BLaER1 (cell line): ENCODE measurements around the gene PRRT1.

Source experiments
- H3K27ac ChIP-seq: shearing (Covaris generic); formaldehyde crosslinking; 2 replicates; pipeline ENCODE4 v1.8.1; 2022
- H3K27me3 ChIP-seq: shearing (Covaris generic); formaldehyde crosslinking; 2 replicates; pipeline ENCODE4 v1.8.1; 2022
- H3K36me3 ChIP-seq: shearing (Covaris generic); formaldehyde crosslinking; 2 replicates; pipeline ENCODE4 v1.8.1; 2022
- H3K4me1 ChIP-seq: shearing (Covaris generic); formaldehyde crosslinking; 2 replicates; pipeline ENCODE4 v1.8.1; 2022
- H3K4me2 ChIP-seq: shearing (Covaris generic); formaldehyde crosslinking; 2 replicates; pipeline ENCODE4 v1.8.1; 2022
- H3K4me3 ChIP-seq: shearing (Covaris generic); formaldehyde crosslinking; 2 replicates; pipeline ENCODE4 v1.8.1; 2022
- H3K9ac ChIP-seq: shearing (Covaris generic); formaldehyde crosslinking; 2 replicates; pipeline ENCODE4 v1.8.1; 2022
- H3K9me3 ChIP-seq: shearing (Covaris generic); formaldehyde crosslinking; 2 replicates; pipeline ENCODE4 v1.8.1; 2022
- H4K20me1 ChIP-seq: shearing (Covaris generic); formaldehyde crosslinking; 2 replicates; pipeline ENCODE4 v1.8.1; 2022
- Cebpa-rat ChIP-seq: shearing (Covaris generic); IDR thresholded peaks from 2 replicates; pipeline ENCODE4 v1.8.1; 2022

The PRRT1 gene

GRCh38 chr6:32151863-32152768 lies at the start of gene PRRT1:
Gene PRRT1, minus strand, starts transcription at chr6:32151939. Its CDS starts 112 bp downstream, at chr6:32151827.
- H3K27ac ChIP-seq: no peak within 1 kb of the TSS
- H3K9ac ChIP-seq: peak within 1 kb of the TSS; percentile 81; the same call in 1 of the 2 replicates
- H3K9me3 ChIP-seq: peaks cover 7% of the 10 kb centered on the region
- no peak within 1 kb of the TSS for H3K4me3 ChIP-seq
- peaks cover 17% of the 10 kb centered on the region for H3K36me3 ChIP-seq
- H3K4me1 ChIP-seq: peaks cover 29% of the 10 kb centered on the region
- no peak for TF ChIP-seq Cebpa-rat
- H3K4me2 ChIP-seq: peak within 1 kb of the TSS; percentile 96
- H3K27me3 ChIP-seq: peaks cover 8% of the 10 kb centered on the region; the same call in 1 of the 2 replicates
- H4K20me1 ChIP-seq: 0 out of 2 replicates have a peak, but pooled peaks cover 11% of the 10 kb centered on the region

DNA sequence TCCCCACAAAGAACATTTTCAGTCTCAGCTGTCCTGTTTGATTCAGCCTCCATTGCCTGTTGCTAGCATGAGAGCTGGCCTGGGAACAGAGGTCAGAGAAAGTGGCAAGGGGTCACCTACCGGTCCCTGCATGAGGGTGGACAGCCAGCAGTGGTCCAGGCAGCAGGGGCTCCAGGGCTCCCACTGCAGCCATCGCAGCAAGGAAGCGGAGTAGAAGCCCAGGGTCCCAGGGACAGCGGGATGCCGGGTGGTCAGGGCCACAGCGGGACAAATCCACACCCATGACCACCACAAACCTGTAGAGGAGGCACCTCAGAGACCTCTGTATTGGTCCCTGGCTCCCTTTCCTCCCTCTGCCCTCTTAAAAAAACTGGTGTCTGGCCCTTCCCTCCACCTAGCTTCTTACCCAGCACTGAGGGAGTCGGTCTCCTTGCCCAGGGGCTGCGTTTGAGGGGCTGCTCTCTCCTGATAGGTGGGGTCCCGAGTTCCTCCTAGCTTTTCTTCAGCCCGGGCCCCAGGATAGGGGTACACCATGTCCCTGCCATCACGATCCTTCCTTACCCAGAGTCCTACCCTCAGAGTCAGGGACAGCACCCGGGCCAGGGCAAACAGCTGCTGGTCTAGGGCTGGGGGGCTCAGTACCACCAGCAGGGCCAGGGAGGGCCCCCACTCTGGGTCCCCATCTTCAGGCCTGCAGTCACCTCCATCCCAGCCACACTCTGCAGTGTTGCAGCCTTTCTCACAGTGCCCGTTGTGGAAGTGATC lies 49.2 kb upstream of the PRRT1 start:
- Histone ChIP-seq H3K36me3 (no peaks in the 10 kb centered on the region), H3K9ac (0 out of 2 replicates have a peak overlapping the region, but pooled peaks have one; percentile 19), H4K20me1 (no peaks in the 10 kb centered on the region), H3K4me1 (peaks cover 14% of the 10 kb centered on the region), H3K27ac (no peak overlapping the region), H3K9me3 (no peaks in the 10 kb centered on the region), H3K4me3 (no peak overlapping the region), H3K27me3 (no peaks in the 10 kb centered on the region), H3K4me2 (no peak overlapping the region)
- TF ChIP-seq Cebpa-rat: no peak

GRCh38 chr6:32198866-32199265 lies 47.1 kb upstream of the PRRT1 start:
- Histone ChIP-seq H4K20me1 (no peaks in the 10 kb centered on the region), H3K9ac (no peak overlapping the region), H3K9me3 (no peaks in the 10 kb centered on the region), H3K4me3 (no peak overlapping the region), H3K27me3 (no peaks in the 10 kb centered on the region), H3K4me2 (no peak overlapping the region), H3K4me1 (peaks cover 29% of the 10 kb centered on the region), H3K36me3 (no peaks in the 10 kb centered on the region), H3K27ac (no peak overlapping the region)
- no peak for TF ChIP-seq Cebpa-rat

DNA sequence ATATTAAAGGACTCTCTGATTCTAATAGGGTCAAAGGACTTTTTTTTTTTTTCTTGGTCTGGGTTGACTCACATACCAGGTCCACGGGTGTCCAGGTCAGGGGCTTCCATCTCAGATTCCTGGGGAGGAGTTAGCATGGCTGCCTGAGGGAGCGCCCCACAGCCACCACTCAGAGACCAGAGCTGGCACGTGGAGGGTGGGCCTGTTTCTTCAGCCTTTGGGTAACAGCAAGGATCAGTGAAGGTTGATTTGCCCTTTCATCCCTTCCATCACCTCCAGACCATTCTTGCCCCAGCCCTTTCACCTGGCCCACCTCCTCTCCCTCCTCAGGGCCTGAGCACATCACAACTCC lies 46.6 kb upstream of the PRRT1 start:
- peaks cover 34% of the 10 kb centered on the region for H3K4me1 ChIP-seq
- H3K27me3 ChIP-seq: no peaks in the 10 kb centered on the region
- H3K9ac ChIP-seq: no peak overlapping the region
- H4K20me1 ChIP-seq: no peaks in the 10 kb centered on the region
- H3K36me3 ChIP-seq: no peaks in the 10 kb centered on the region
- no peaks in the 10 kb centered on the region for H3K9me3 ChIP-seq
- H3K4me2 ChIP-seq: no peak overlapping the region
- no peak overlapping the region for H3K27ac ChIP-seq
- H3K4me3 ChIP-seq: no peak overlapping the region
- TF ChIP-seq Cebpa-rat: no peak

DNA sequence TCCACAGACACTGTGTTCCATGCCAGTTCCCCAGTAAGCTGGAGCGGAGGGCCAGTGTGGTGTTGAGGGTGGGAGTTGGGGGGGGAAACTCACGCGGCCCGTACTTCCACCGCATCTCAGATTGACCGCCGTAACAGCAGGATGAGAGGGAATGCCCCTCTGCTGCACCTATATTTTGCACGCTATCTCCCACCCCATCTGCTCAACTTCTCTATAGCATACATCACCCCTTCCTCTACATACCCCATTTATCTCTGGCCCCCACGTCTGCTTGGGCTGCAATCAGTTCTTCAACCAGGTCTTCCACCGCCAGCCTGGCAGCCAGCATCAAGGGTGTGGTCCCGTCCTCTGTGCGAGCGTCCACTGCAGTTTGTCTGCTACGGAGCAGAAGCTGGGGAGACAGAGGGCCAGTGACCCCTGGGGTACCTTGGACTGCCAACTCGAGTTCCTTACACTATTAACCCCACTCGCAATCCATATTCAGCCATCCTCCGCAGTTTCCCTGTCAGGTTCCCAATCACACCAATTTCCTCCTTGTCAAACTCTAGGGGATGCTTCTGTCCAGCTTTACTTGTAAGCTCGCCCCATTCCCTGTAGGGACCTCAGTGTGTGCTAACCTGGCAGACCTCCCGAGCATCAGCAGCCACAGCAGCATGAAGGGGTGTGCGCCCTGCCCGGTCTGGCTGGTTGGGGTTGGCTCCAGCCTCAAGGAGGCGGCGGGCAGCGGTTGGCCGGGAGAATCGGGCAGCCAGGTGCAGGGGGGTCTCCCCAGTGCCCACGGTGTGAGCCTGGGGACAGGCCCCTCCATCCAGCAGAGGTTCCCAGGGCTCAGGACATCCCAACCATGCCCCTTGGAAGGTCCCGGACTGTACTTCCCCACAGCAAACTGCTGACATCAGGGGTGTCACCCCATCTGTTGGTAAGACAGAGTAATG lies 45.2 kb upstream of the PRRT1 start:
- H3K4me2 ChIP-seq: peak overlapping the region; percentile 97
- no peak for TF ChIP-seq Cebpa-rat
- no peaks in the 10 kb centered on the region for H3K9me3 ChIP-seq
- peak overlapping the region; percentile 86 for H3K27ac ChIP-seq
- H3K27me3 ChIP-seq: no peaks in the 10 kb centered on the region
- peak overlapping the region; percentile 72 for H3K4me3 ChIP-seq
- no peaks in the 10 kb centered on the region for H4K20me1 ChIP-seq
- peaks cover 45% of the 10 kb centered on the region for H3K4me1 ChIP-seq
- peak overlapping the region; percentile 84 for H3K9ac ChIP-seq
- H3K36me3 ChIP-seq: no peaks in the 10 kb centered on the region

- H3K27me3 ChIP-seq: no peaks in the 10 kb centered on the region
- no peak for TF ChIP-seq Cebpa-rat
- no peaks in the 10 kb centered on the region for H3K9me3 ChIP-seq
- no peaks in the 10 kb centered on the region for H4K20me1 ChIP-seq
- no peaks in the 10 kb centered on the region for H3K36me3 ChIP-seq
- H3K27ac ChIP-seq: peak overlapping the region; percentile 86
- peaks cover 54% of the 10 kb centered on the region for H3K4me1 ChIP-seq
- H3K9ac ChIP-seq: peak overlapping the region; percentile 84
- H3K4me3 ChIP-seq: peak overlapping the region; percentile 72
- peak overlapping the region; percentile 97 for H3K4me2 ChIP-seq
Observed at GRCh38 chr6:32195902-32196681, 44.4 kb upstream of the PRRT1 start.

DNA sequence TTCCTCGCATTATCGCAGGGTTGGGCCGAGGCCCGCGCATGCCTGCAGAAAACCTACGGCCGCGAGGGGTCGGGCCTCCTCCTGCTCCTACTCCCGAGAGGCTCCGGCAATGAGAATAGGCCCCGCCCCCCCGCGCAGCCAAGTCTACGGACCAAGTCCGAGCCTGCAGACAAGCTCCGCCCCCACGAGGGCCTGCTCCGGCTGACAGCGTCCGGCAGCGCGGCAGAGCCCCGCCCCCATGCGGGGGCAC lies 43.8 kb upstream of the PRRT1 start:
- TF ChIP-seq Cebpa-rat: no peak
- no peaks in the 10 kb centered on the region for H3K27me3 ChIP-seq
- H4K20me1 ChIP-seq: no peaks in the 10 kb centered on the region
- peak overlapping the region; percentile 86; the same call in 1 of the 2 replicates for H3K27ac ChIP-seq
- H3K4me2 ChIP-seq: peak overlapping the region; percentile 99
- peak overlapping the region; percentile 84 for H3K9ac ChIP-seq
- H3K9me3 ChIP-seq: no peaks in the 10 kb centered on the region
- H3K4me3 ChIP-seq: peak overlapping the region; percentile 72
- peaks cover 58% of the 10 kb centered on the region for H3K4me1 ChIP-seq
- H3K36me3 ChIP-seq: no peaks in the 10 kb centered on the region

- Histone ChIP-seq H3K4me1 (peaks cover 58% of the 10 kb centered on the region), H3K27ac (peak overlapping the region; percentile 79), H3K36me3 (no peaks in the 10 kb centered on the region), H3K27me3 (no peaks in the 10 kb centered on the region), H3K9me3 (no peaks in the 10 kb centered on the region), H4K20me1 (no peaks in the 10 kb centered on the region), H3K9ac (peak overlapping the region; percentile 81), H3K4me2 (peak overlapping the region; percentile 99), H3K4me3 (peak overlapping the region; percentile 72)
- no peak for TF ChIP-seq Cebpa-rat
Observed at GRCh38 chr6:32194825-32195651, 43.3 kb upstream of the PRRT1 start.
